SJCRH30 (cell line): ENCODE results near the gene NAGS. TPM values are rescaled to one million over a fixed set of nuclear protein-coding genes. Genes with fewer than 3 reads are reported as not detected.
"Not testable (repeated sequence)": the region's sequence is repeated elsewhere in the genome, so short reads cannot be mapped to it uniquely, and the experiment has no call there.

Experiments
- DNase-seq, 2 experiments: peaks; one replicate each; pipeline ENCODE4 v3.0.0-alpha.2; 2015 to 2020
- H3K27ac ChIP-seq: fragments of 250-450 bp; sonication (Bioruptor Pico); 2 replicates; pipeline ENCODE4 v1.5.1; 2020; ENCODE audit warnings: mild to moderate bottlenecking, moderate library complexity
- H3K27me3 ChIP-seq: fragments of 250-450 bp; sonication (Bioruptor Pico); 2 replicates; pipeline ENCODE4 v1.5.1; 2020; ENCODE audit warnings: mild to moderate bottlenecking, moderate library complexity
- H3K36me3 ChIP-seq: fragments of 250-450 bp; sonication (Bioruptor Pico); 2 replicates; pipeline ENCODE4 v1.5.1; 2020; ENCODE audit warnings: mild to moderate bottlenecking, moderate library complexity
- H3K4me1 ChIP-seq: fragments of 250-450 bp; sonication (Bioruptor Pico); 2 replicates; pipeline ENCODE4 v1.5.1; 2020; ENCODE audit warnings: mild to moderate bottlenecking, moderate library complexity
- H3K4me3 ChIP-seq: fragments of 250-450 bp; sonication (Bioruptor Pico); 2 replicates; pipeline ENCODE4 v1.5.1; 2020; ENCODE audit warnings: mild to moderate bottlenecking, moderate library complexity
- H3K9me3 ChIP-seq: fragments of 250-450 bp; sonication (Bioruptor Pico); replicated peaks from 2 replicates; pipeline ENCODE4 v1.5.1; 2020; ENCODE audit warnings: mild to moderate bottlenecking, moderate library complexity
- total RNA-seq: library from RNA; depleted of rRNA; stranded (reverse); fragments of >200 nt; shearing (Covaris generic); gene quantifications from 2 replicates; pipeline ENCODE4 v1.2.3, GENCODE V29; 2014; rRNA removed

The NAGS gene
- total RNA-seq, 1 experiment from 2014 or later: 2.4 TPM

- Histone ChIP-seq H3K36me3 (peaks cover 57% of the 10 kb centered on the region), H3K9me3 (no peaks in the 10 kb centered on the region), H3K4me1 (no peaks in the 10 kb centered on the region), H3K27me3 (no peaks in the 10 kb centered on the region), H3K4me3 (no peak overlapping the region), H3K27ac (no peak overlapping the region)
- no peak for DNase-seq
Measured at GRCh38 chr17:44033861-44034408, 29.5 kb downstream of the NAGS start.

- DNase-seq, H3K9me3 ChIP-seq, H3K4me1 ChIP-seq, H3K27me3 ChIP-seq, H3K4me3 ChIP-seq, H3K27ac ChIP-seq: not testable (repeated sequence)
- H3K36me3 ChIP-seq: peaks cover 58% of the 10 kb centered on the region
Measured at GRCh38 chr17:44034688-44035087, 30.3 kb downstream of the NAGS start.

GRCh38 chr17:44037471-44037870 is 33.0 kb downstream of the NAGS start:
- peaks cover 59% of the 10 kb centered on the region for H3K36me3 ChIP-seq
- no peaks in the 10 kb centered on the region for H3K4me1 ChIP-seq
- no peak overlapping the region for H3K27ac ChIP-seq
- no peaks in the 10 kb centered on the region for H3K27me3 ChIP-seq
- H3K9me3 ChIP-seq: no peaks in the 10 kb centered on the region
- H3K4me3 ChIP-seq: no peak overlapping the region
- DNase-seq: no peak

DNA sequence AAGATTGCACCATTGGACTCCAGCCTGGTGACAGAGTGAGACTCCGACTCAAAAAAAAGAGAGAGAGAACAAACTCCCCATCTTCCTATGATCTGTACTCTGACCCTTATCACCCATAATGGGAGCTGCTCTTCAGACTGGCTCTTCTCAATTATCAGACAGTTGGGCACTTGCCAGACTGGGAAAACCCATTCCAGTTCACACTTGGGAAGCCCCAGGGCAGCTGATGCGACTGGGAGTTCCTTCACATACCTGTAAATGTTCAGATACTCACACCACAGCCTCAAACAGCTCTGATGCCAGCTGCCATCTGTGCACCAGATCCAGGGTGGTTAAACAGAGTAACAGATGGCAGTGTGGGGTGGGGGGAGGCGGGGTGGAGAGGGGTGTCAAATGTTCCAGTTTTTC is 34.2 kb downstream of the NAGS start:
- Histone ChIP-seq H3K27me3 (no peaks in the 10 kb centered on the region), H3K4me1 (no peaks in the 10 kb centered on the region), H3K27ac (no peak overlapping the region), H3K36me3 (peaks cover 55% of the 10 kb centered on the region), H3K9me3 (no peaks in the 10 kb centered on the region), H3K4me3 (no peak overlapping the region)
- DNase-seq: no peak

GRCh38 chr17:44039829-44040635 is 35.6 kb downstream of the NAGS start:
- H3K4me1 ChIP-seq: no peaks in the 10 kb centered on the region
- no peak for DNase-seq

DNA sequence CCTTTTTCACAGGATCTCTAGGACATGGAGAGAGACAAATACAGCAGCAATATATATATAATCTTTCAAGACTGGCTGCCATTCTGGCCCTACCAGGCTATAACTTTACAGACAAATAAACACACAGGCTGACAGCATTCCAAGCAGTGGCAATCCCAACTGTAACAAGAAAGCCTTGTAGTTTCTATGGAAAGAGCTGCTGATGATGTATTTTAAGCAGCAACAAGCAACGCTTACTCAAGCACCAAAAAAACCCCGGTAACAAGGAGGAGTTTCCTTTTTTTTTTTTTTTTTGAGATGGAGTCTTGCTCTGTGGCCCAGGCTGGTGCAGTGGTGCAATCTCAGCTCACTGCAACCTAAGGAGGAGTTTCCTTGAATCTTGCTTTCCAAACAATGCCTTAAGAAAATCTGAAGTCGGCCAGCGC is 38.9 kb downstream of the NAGS start:
- Histone ChIP-seq H3K9me3 (no peaks in the 10 kb centered on the region), H3K36me3 (peaks cover 43% of the 10 kb centered on the region), H3K27me3 (no peaks in the 10 kb centered on the region), H3K4me3 (no peak overlapping the region), H3K4me1 (no peaks in the 10 kb centered on the region), H3K27ac (no peak overlapping the region)
- DNase-seq: no peak

More at GRCh38 chr17:44039829-44040635, 35.6 kb downstream of the NAGS start:
- H3K27ac ChIP-seq: no peak overlapping the region
- H3K9me3 ChIP-seq: no peaks in the 10 kb centered on the region
- H3K27me3 ChIP-seq: no peaks in the 10 kb centered on the region
- H3K4me3 ChIP-seq: no peak overlapping the region
- peaks cover 49% of the 10 kb centered on the region for H3K36me3 ChIP-seq

DNA sequence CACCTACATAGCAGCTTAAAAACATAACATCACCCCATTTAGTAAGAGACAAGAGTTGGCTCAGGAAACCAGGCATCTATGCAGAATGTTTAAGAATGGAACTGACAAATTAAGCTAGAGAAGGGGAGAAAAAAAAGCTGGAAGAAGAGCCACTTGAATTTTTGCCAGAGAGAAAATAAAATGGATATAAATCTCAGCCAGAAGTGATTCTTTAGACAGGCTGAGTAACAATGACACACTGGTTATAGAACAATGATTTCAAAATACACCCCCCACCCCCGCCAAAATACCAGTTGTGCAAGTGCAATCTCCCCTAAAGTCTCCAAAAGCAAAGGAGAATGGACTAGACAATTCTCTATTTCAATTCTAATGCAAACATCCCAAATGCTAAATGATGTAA is 39.6 kb downstream of the NAGS start:
- DNase-seq: no peak
- no peak overlapping the region for H3K27ac ChIP-seq
- H3K27me3 ChIP-seq: no peaks in the 10 kb centered on the region
- H3K4me1 ChIP-seq: no peaks in the 10 kb centered on the region
- no peak overlapping the region for H3K4me3 ChIP-seq
- peaks cover 38% of the 10 kb centered on the region for H3K36me3 ChIP-seq
- no peaks in the 10 kb centered on the region for H3K9me3 ChIP-seq

DNA sequence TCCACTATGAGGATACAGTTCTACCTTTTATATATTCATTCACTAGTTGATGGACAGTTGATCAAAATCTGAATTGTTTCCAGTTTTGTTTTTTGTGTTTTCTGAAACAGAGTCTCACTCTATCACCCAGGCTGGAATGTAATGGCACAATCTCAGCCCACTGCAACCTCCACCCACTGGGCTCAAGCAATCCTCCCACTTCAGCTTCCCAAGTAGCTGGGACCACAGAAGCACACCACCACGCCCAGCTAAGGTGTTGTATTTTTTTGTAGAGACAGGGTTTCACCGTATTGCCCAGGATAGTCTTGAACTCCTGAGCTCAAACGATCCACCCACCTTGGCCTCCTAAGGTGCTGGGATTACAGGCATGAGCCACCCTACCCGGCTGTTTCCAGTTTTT is 41.1 kb downstream of the NAGS start:
- H3K27me3 ChIP-seq: no peaks in the 10 kb centered on the region
- DNase-seq: no peak
- H3K4me1 ChIP-seq: peaks cover 9% of the 10 kb centered on the region
- H3K27ac ChIP-seq: no peak overlapping the region
- H3K4me3 ChIP-seq: no peak overlapping the region
- H3K9me3 ChIP-seq: no peaks in the 10 kb centered on the region
- peaks cover 29% of the 10 kb centered on the region for H3K36me3 ChIP-seq

- H3K36me3 ChIP-seq: peaks cover 42% of the 10 kb centered on the region
- H3K27ac ChIP-seq, DNase-seq, H3K9me3 ChIP-seq, H3K27me3 ChIP-seq, H3K4me3 ChIP-seq: not testable (repeated sequence)
- H3K4me1 ChIP-seq: peaks cover 12% of the 10 kb centered on the region
Measured at GRCh38 chr17:44046893-44047292, 42.5 kb downstream of the NAGS start.

GRCh38 chr17:44049294-44050060 is 45.1 kb downstream of the NAGS start:
- H3K4me3 ChIP-seq: no peak overlapping the region
- H3K36me3 ChIP-seq: peaks cover 54% of the 10 kb centered on the region
- H3K4me1 ChIP-seq: peaks cover 12% of the 10 kb centered on the region
- H3K27ac ChIP-seq: peak overlapping the region; percentile 3; the same call in 1 of the 2 replicates
- H3K9me3 ChIP-seq: no peaks in the 10 kb centered on the region
- DNase-seq: peak; percentile 95 to 99
- no peaks in the 10 kb centered on the region for H3K27me3 ChIP-seq

DNA sequence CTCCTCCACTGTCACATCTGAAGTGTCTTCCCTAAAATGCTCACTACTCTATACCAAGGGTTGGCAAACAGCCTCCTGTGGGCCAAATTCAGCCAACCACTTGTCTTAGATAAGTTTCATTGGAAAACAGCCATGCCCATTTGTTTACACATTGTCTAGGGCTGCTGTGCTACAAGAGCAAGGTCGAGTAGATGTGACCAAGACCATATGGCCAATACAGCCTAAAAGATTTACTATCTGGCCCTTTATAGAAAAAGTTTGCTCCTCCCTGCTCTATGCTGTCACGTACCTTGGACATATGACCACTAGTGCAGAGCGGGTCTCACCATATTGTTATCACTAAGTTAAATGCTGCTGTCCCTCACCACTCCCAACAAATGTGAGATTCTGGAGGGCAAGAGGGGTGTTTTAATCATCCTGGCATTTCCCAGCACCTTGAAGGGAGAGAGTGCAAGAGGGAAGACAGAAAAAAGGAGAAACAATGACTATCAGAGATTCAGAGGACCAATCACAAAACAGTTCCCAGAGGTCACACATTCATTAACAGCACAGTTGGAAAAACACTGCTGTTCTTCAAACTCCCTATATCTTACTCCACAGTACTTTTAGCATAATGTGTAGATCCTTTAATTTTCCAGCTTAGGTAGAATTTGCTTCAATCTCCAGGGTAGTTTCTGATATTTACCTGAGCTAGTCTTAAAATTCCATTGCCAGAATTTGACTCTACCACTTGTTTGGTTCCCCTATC is 48.9 kb downstream of the NAGS start:
- DNase-seq: no peak
- H3K4me1 ChIP-seq: peaks cover 12% of the 10 kb centered on the region
- H3K4me3 ChIP-seq: no peak overlapping the region
- no peak overlapping the region for H3K27ac ChIP-seq
- no peaks in the 10 kb centered on the region for H3K9me3 ChIP-seq
- H3K36me3 ChIP-seq: peaks cover 58% of the 10 kb centered on the region
- no peaks in the 10 kb centered on the region for H3K27me3 ChIP-seq

Other genes starting within 250 kb of the NAGS start
- not detected in 2 replicates for gene SOST, start 245.8 kb upstream of the NAGS start, total RNA-seq
- 33.9 and 35.5 TPM in 2 replicates for gene DUSP3, start 225.6 kb upstream of the NAGS start, total RNA-seq
- not detected in 2 replicates for gene CFAP97D1, start 224.2 kb upstream of the NAGS start, total RNA-seq
- gene MPP3, start 171.5 kb upstream of the NAGS start, total RNA-seq: 6.6 and 11.3 TPM in 2 replicates
- not detected in 2 replicates for gene CD300LG, start 157.4 kb upstream of the NAGS start, total RNA-seq
- gene MPP2, start 97.1 kb upstream of the NAGS start, total RNA-seq: 16.3 and 17.4 TPM in 2 replicates
- not detected in 2 replicates for gene PPY, start 62.1 kb upstream of the NAGS start, total RNA-seq
- gene PYY, start 50.7 kb upstream of the NAGS start, total RNA-seq: not detected in 2 replicates
- gene TMEM101, start 10.3 kb downstream of the NAGS start, total RNA-seq: 35.3 and 39.8 TPM in 2 replicates
- gene LSM12, start 62.0 kb downstream of the NAGS start, total RNA-seq: 90.8 and 95.6 TPM in 2 replicates
- gene G6PC3, start 66.1 kb downstream of the NAGS start, total RNA-seq: 34.6 and 37.3 TPM in 2 replicates
- gene HDAC5, start 119.0 kb downstream of the NAGS start, total RNA-seq: 96.4 and 103 TPM in 2 replicates
- 10.0 and 11.1 TPM in 2 replicates for gene HROB, start 137.3 kb downstream of the NAGS start, total RNA-seq
- not detected in 2 replicates for gene ASB16, start 166.1 kb downstream of the NAGS start, total RNA-seq
- gene TMUB2, start 182.3 kb downstream of the NAGS start, total RNA-seq: 27.8 and 29.6 TPM in 2 replicates
- 59.7 and 62.4 TPM in 2 replicates for gene ATXN7L3, start 195.3 kb downstream of the NAGS start, total RNA-seq
- gene UBTF, start 215.1 kb downstream of the NAGS start, total RNA-seq: 76.6 and 78.9 TPM in 2 replicates